Neural progenitor cell (in vitro differentiated cells): Measurements from ENCODE around the gene LBX2.

ENCODE experiments used
- EZH2 ChIP-seq: fragments of 200-600 bp; sonication (generic); IDR thresholded peaks from 2 replicates; pipeline ENCODE4 v1.6.1; 2017; ENCODE audit warnings: antibody characterized with exemption, mild to moderate bottlenecking, moderate library complexity
- TF ChIP-seq, protein P1 (sequence below): fragments of 200-600 bp; sonication (generic); IDR thresholded peaks from 2 replicates; pipeline ENCODE4 v1.5.1; 2017; ENCODE audit warnings: antibody characterized with exemption, mild to moderate bottlenecking

DNA sequence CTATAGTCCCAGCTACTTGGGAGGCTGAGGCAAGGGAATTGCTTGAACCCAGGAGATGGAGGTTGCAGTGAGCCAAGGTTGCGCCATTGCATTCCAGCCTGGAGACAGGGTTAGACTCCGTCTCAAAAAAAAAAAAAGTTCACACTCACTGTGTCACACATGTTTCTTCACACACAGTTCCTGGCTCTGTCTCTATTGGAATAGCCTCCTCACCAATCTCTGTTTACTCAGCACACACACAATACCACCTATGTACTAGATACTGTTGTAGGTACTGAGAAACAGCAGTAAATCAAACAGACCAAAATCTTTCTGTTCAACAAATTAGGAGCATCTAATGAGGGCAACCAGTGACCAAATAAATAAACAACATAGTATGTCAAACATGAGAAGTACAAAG lies 13.3 kb downstream of the LBX2 start:
- TF ChIP-seq, protein P1, sequence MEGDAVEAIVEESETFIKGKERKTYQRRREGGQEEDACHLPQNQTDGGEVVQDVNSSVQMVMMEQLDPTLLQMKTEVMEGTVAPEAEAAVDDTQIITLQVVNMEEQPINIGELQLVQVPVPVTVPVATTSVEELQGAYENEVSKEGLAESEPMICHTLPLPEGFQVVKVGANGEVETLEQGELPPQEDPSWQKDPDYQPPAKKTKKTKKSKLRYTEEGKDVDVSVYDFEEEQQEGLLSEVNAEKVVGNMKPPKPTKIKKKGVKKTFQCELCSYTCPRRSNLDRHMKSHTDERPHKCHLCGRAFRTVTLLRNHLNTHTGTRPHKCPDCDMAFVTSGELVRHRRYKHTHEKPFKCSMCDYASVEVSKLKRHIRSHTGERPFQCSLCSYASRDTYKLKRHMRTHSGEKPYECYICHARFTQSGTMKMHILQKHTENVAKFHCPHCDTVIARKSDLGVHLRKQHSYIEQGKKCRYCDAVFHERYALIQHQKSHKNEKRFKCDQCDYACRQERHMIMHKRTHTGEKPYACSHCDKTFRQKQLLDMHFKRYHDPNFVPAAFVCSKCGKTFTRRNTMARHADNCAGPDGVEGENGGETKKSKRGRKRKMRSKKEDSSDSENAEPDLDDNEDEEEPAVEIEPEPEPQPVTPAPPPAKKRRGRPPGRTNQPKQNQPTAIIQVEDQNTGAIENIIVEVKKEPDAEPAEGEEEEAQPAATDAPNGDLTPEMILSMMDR: no peak
- TF ChIP-seq EZH2: no peak
